Subcutaneous adipose tissue (tissue), 4 donors: ENCODE measurements around the gene SCIN. TPM values are rescaled to one million over a fixed set of nuclear protein-coding genes. Genes with fewer than 3 reads are reported as not detected.

ENCODE experiments used
- total RNA-seq, 4 donors: library from RNA; depleted of rRNA; stranded (reverse); fragments of >200 nt; gene quantifications; one replicate each; pipeline ENCODE4 v1.1.0, GENCODE V29; 2016
- TF ChIP-seq, protein P1 (sequence below): fragments of 450-650 bp; IDR thresholded peaks from one replicate; pipeline ENCODE4 v1.5.1; 2016; ENCODE audit warnings: low read depth, mild to moderate bottlenecking, control low read depth, antibody characterized with exemption, moderate library complexity

SCIN gene
- 10 to 100 TPM in 1 of 4 donors, 1 to 10 TPM in 2, under 1 TPM in 1; 0.94 to 11.9 (median 3.2) TPM for total RNA-seq

DNA sequence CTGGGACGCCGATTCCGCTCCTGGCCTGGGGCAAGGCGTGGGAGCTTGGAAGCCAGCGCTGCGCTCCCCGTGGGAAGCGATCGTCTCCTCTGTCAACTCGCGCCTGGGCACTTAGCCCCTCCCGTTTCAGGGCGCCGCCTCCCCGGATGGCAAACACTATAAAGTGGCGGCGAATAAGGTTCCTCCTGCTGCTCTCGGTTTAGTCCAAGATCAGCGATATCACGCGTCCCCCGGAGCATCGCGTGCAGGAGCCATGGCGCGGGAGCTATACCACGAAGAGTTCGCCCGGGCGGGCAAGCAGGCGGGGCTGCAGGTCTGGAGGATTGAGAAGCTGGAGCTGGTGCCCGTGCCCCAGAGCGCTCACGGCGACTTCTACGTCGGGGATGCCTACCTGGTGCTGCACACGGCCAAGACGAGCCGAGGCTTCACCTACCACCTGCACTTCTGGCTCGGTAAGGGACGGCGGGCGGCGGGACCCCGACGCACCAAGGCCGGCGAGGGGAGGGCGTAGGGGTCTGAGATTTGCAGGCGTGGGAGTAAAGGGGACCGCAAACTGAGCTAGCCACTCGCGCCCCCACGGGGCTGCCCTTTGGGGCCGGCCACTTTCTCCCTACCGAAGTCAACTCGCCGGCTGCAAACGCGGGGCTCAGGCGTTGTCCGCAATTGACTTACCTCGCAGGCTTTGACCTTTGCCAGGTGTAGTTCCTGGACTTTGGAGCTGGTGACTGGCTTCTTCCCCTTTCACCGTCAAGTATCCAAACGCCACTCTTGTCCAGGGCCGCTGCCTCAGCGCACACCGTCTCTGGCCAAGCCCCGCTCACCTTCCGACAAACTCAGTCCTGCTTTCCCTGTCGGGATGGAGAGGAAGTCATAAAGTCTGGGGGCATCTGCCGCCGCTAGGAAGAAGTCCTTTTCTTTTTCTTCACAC lies at the start of gene SCIN:
Gene SCIN, plus strand, starts transcription at position 187 of the 928 bp plus-strand sequence. Its CDS starts 67 bp downstream, at position 254.
- TF ChIP-seq, protein P1, sequence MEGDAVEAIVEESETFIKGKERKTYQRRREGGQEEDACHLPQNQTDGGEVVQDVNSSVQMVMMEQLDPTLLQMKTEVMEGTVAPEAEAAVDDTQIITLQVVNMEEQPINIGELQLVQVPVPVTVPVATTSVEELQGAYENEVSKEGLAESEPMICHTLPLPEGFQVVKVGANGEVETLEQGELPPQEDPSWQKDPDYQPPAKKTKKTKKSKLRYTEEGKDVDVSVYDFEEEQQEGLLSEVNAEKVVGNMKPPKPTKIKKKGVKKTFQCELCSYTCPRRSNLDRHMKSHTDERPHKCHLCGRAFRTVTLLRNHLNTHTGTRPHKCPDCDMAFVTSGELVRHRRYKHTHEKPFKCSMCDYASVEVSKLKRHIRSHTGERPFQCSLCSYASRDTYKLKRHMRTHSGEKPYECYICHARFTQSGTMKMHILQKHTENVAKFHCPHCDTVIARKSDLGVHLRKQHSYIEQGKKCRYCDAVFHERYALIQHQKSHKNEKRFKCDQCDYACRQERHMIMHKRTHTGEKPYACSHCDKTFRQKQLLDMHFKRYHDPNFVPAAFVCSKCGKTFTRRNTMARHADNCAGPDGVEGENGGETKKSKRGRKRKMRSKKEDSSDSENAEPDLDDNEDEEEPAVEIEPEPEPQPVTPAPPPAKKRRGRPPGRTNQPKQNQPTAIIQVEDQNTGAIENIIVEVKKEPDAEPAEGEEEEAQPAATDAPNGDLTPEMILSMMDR = no peak

DNA sequence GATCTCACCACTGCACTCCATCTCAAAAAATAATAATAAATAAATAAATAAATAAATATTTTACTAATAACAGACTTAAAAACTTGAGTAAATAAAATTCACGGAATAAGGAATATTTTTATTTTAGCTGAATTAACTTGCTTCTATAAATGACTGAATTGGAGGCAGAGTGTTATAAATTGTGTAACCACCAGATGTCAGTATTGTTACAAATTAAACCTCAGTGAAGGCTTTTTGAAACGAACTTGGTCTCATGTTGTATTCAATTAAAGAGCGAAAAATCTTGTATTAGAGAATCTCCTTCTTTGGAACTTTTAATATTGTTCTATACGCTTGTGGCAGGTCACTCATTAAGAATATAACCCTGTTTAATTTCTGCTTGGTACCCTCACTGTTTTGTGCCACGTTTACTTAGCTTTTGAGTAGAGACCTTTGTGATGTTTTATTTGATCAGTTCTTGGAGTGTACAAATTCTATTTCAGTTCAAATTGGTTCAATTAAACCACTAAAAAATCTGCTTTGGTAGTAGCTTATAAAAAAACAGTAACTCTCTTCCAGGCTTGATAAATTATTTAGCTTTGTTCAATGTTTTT lies 45.6 kb upstream of the SCIN start:
- TF ChIP-seq, protein P1 = no peak

- TF ChIP-seq, protein P1 = no peak
Observed at GRCh38 chr7:12529971-12530710, 40.4 kb upstream of the SCIN start.

DNA sequence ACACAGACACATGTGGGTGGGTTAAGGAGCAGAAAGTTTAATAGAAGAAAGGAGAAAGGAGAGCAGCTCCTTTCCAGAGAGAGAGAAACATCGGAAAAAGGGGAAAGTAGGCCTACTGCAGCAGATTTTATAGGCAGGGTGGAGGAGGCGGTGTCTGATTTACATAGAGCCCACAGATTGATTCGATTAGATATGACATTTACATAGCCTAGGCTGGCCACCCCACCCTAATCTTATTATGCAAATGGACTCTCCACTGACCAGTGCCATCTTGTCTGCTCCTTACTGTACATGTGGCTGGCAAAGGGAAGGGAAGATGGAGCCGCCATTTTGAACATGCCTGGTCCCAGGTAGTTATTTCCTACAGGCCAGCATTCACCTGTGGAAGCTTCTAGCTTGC lies 38.7 kb upstream of the SCIN start:
- TF ChIP-seq, protein P1 = no peak

GRCh38 chr7:12534046-12534445 lies 36.5 kb upstream of the SCIN start:
- TF ChIP-seq, protein P1 = no peak

- TF ChIP-seq, protein P1 = no peak
Observed at GRCh38 chr7:12539681-12540080, 30.8 kb upstream of the SCIN start.

DNA sequence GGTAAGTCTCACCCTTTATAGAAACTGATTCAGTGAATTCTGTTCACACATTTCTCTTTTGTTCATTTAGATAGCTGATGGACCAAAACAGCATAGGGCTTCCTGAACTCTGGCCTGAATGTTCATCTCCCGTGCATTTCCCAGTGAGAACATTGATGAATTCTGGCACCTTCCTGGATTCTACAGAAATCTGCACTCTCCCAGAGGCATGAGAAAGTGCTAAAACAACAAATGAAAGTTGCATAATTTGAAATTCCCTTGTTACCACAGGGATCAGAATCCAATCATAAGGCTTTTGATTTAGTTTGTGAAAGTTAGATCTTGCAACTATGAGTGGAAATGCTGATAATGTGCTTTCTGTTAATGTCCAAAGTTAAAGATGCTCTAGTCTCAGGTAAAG lies 29.7 kb upstream of the SCIN start:
- TF ChIP-seq, protein P1 = no peak
